HepG2 (cell line): Measurements from ENCODE around the gene ARHGEF38. TPM values are rescaled to one million over a fixed set of nuclear protein-coding genes. Genes with fewer than 3 reads are reported as not detected.

Source experiments
- ATAC-seq: fragments of 200-7000 bp; cut with Tn5 transposase; 3 replicates; pipeline ENCODE4 v1.9.1; 2020; ENCODE audit warnings: mild to moderate bottlenecking, moderate library complexity
- BruUV-seq: library from RNA; stranded (reverse); fragments of 400-500 nt; replicated peaks from 2 replicates; lab custom pipeline; 2021; lab: Mats Ljungman, UMichigan
- CTCF ChIA-PET: fragments of 300-600 bp; formaldehyde crosslinking; extraction: SDS; loops from one replicate; lab custom pipeline; 2021; ENCODE audit warnings: low total read pairs, inconsistent platforms, low intra/inter-chr PET ratio; lab: Yijun Ruan, JAX
- POLR2A ChIA-PET: fragments of 350-600 bp; sonication (Branson Sonifier 250); formaldehyde crosslinking; loops from one replicate; lab custom pipeline; 2020; ENCODE audit warnings: antibody characterized with exemption, inconsistent platforms; lab: Yijun Ruan, JAX
- DNase-seq: peaks from one replicate; pipeline ENCODE4 v3.0.0-alpha.2; 2015; ENCODE audit warnings: low spot score
- FAIRE-seq: peaks from 3 replicates; lab custom pipeline; 2011; peaks lifted over from hg19 to GRCh38; lab: Jason Lieb, UNC
- H2AFZ ChIP-seq: one replicate; pipeline ENCODE4 v1.6.1; 2011; ENCODE audit warnings: low read length, inconsistent platforms
- H3K27ac ChIP-seq: fragments of 300-600 bp; 3 replicates; pipeline ENCODE4 v1.8.0; 2011; ENCODE audit warnings: mixed run types, mild to moderate bottlenecking, mixed read lengths, low read length, inconsistent platforms; ENCODE audit not compliant: insufficient read depth; ENCODE audit errors: extremely low read length
- H3K27me3 ChIP-seq, 2 experiments: fragments of 200-600 bp in 1 of 2; 2 replicates in 1 of 2; 3 replicates in 1 of 2; pipeline versions ENCODE4 v1.6.0 to v1.8.0; 2011; ENCODE audit warnings: low read length in 2 of 2, mild to moderate bottlenecking in 2 of 2, moderate library complexity in 2 of 2, inconsistent platforms in 1 of 2; ENCODE audit not compliant: insufficient read depth in 2 of 2, control insufficient read depth in 1 of 2
- H3K36me3 ChIP-seq, 2 experiments: fragments of 200-600 bp in 1 of 2; replicated peaks in 1 of 2; 2 replicates in 1 of 2; 3 replicates in 1 of 2; pipeline versions ENCODE4 v1.5.1 to v1.8.0; 2011; ENCODE audit warnings: low read length in 2 of 2, inconsistent platforms in 1 of 2; ENCODE audit not compliant: insufficient read depth in 2 of 2, control insufficient read depth in 1 of 2
- H3K4me1 ChIP-seq: 2 replicates; pipeline ENCODE4 v1.5.1; 2012; ENCODE audit warnings: low read length, inconsistent platforms; ENCODE audit not compliant: insufficient read depth
- H3K4me2 ChIP-seq: 2 replicates; pipeline ENCODE4 v1.6.0; 2011; ENCODE audit warnings: low read depth, low read length, inconsistent platforms
- H3K4me3 ChIP-seq, 3 experiments: fragments of 200-600 bp in 1 of 3; sonication (generic), shearing (Covaris generic) in 1 of 3; replicated peaks in 1 of 3; 2 replicates each; pipeline ENCODE4 v1.5.1; 2011 to 2016; ENCODE audit warnings: low read length in 3 of 3, inconsistent platforms in 2 of 3, low read depth in 2 of 3, mild to moderate bottlenecking in 2 of 3, control low read depth in 1 of 3, mixed read lengths in 1 of 3; ENCODE audit not compliant: insufficient read depth in 1 of 3
- H3K79me2 ChIP-seq: one replicate; pipeline ENCODE4 v1.6.1; 2011; ENCODE audit warnings: low read length, inconsistent platforms; ENCODE audit not compliant: insufficient read depth
- H3K9ac ChIP-seq: 2 replicates; pipeline ENCODE4 v1.6.0; 2011; ENCODE audit warnings: mild to moderate bottlenecking, low read depth, low read length, inconsistent platforms; ENCODE audit not compliant: insufficient read depth
- H3K9me3 ChIP-seq: 2 replicates; pipeline ENCODE4 v1.5.1; 2012; ENCODE audit warnings: mild to moderate bottlenecking, low read length
- H4K20me1 ChIP-seq: 2 replicates; pipeline ENCODE4 v1.6.0; 2011; ENCODE audit warnings: inconsistent platforms, mild to moderate bottlenecking, low read length, moderate library complexity; ENCODE audit not compliant: insufficient read depth
- ATF7 ChIP-seq, 2 experiments: fragments of 450-650 bp in 1 of 2; sonication (generic) in 1 of 2; formaldehyde crosslinking in 1 of 2; IDR thresholded peaks; 2 replicates each; pipeline versions ENCODE4 v1.4.0 to v1.6.1; 2016 to 2020; ENCODE audit warnings: antibody characterized with exemption in 1 of 2, mild to moderate bottlenecking in 1 of 2, missing genetic modification reagents in 1 of 2
- CREB1 ChIP-seq, 2 experiments: fragments of 450-650 bp in 1 of 2; IDR thresholded peaks; 2 replicates each; pipeline ENCODE4 v1.6.1; 2016 to 2017; ENCODE audit warnings: control low read depth in 1 of 2, mild to moderate bottlenecking in 1 of 2, missing compliant biosample characterization in 1 of 2, missing genetic modification characterization in 1 of 2
- GTF3A ChIP-seq: sonication (generic); formaldehyde crosslinking; conservative IDR thresholded peaks from 2 replicates; pipeline ENCODE4 v1.4.0; 2020; ENCODE audit warnings: mild to moderate bottlenecking, missing genetic modification reagents
- MNT ChIP-seq: fragments of 450-650 bp; IDR thresholded peaks from 2 replicates; pipeline ENCODE4 v1.6.1; 2016
- NPAS2 ChIP-seq: sonication (generic); formaldehyde crosslinking; IDR thresholded peaks from 2 replicates; pipeline ENCODE4 v1.8.0; 2022; ENCODE audit warnings: mild to moderate bottlenecking, missing genetic modification reagents, borderline replicate concordance
- WGBS: methylation state at CpG from one replicate; pipeline ENCODE4 v1.1.6; 2017; ENCODE audit warnings: low lambda C conversion rate; 5-methylcytosine and 5-hydroxymethylcytosine counted together
- in situ Hi-C: cut with HindIII; loops from 2 replicates; pipeline ENCODE4 v1.10.0; 2017; ENCODE audit warnings: low pct_unique_long_range_greater_than_20kb; ENCODE audit not compliant: extremely low pct_ligation_motif_present
- intact Hi-C: fragments of 100-400 bp; cut with micrococcal nuclease; formaldehyde crosslinking; loops from one replicate; pipeline ENCODE4 v1.10.0; 2022; ENCODE audit not compliant: unreplicated experiment
- polyA plus RNA-seq, 8 experiments: library from polyadenylated mRNA; depleted of rRNA in 3 of 8; stranded (reverse) in 7 of 8; unstranded in 1 of 8; fragments of >200 nt; fragmentation: Illumina TruSeq in 4 of 8; extraction: Trizol in 4 of 8; gene quantifications; 2 replicates each; pipeline versions ENCODE4 v1.2.1 to v1.2.3, GENCODE V29; 2011 to 2016; ENCODE audit warnings: low read depth in 4 of 8, missing spikeins in 1 of 8, mixed read lengths in 1 of 8; ENCODE audit not compliant: insufficient read depth in 1 of 8
- total RNA-seq, 5 experiments: library from RNA; depleted of rRNA; stranded (reverse); fragments of >200 nt; fragmentation: Illumina TruSeq; extraction: Trizol; gene quantifications; 2 replicates each; pipeline ENCODE4 v1.2.3, GENCODE V29; 2016; ENCODE audit warnings: low read depth in 1 of 5
- TF ChIP-seq, protein P1 (sequence below): sonication (generic); formaldehyde crosslinking; IDR thresholded peaks from 2 replicates; pipeline ENCODE4 v1.5.0; 2020; ENCODE audit warnings: mild to moderate bottlenecking, missing genetic modification reagents

ARHGEF38 gene
- total and polyA plus RNA-seq, 2 of the 13 experiments (the other 11 are each of a cell fraction or from before 2014, with no cell fraction given), result not detected

DNA sequence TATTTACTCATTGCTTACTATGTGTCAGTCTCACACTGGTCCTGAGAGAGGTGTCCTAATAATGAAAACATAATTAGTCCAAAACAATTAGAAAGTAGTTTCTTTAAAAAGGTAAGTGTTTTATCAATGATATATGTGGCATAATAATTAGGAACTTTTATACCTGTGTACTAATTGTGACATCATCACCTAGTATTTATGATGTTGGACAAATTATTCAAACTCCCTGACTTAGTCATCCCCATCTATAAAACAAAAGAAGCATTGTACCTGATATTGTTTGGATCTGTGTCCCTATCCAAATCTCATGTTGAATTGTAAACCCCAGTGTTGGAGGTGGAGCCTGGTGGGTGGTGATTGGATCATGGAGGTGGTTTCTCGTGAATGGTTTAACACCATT is 15.8 kb upstream of the ARHGEF38 start:
- WGBS, result 0% methylated on average over 1 of the region's 1 CpG
- DNase-seq, result no peak
- no peaks in the 10 kb centered on the region for H3K79me2 ChIP-seq

DNA sequence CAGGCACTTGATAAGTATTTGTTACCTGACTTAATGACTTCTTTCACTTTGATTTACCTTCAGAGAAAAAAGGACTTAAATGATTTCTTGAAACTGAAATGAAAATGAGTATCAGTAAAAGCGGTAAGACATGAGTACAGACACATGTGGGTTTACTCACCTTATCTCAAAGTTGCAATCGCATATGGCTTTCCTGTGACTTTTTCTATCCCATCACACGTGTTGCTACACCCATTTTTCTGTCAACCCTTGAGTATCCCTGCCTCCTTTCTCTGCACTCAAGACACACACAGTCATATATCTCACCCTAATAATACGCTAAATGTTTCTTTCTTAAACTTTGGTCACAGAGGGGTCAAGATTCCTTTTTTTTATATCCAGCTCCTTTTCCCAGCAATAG is 11.0 kb upstream of the ARHGEF38 start:
- CTCF ChIA-PET, result no interaction called here
- no peak overlapping the region for H3K9ac ChIP-seq
- no peak overlapping the region for H2AFZ ChIP-seq
- 24% methylated on average over 4 of the region's 4 CpGs for WGBS
- intact Hi-C loops, result no loop called here
- no peak overlapping the region for H3K27ac ChIP-seq
- H3K79me2 ChIP-seq, result no peaks in the 10 kb centered on the region
- H3K9me3 ChIP-seq, result no peaks in the 10 kb centered on the region
- H3K4me2 ChIP-seq, result no peak overlapping the region
- DNase-seq (no peak), FAIRE-seq (no peak), ATAC-seq (no peak)
- in situ Hi-C loops, result no loop called here
- TF ChIP-seq MNT (peak; percentile 49; the same call in 1 of the 2 replicates), NPAS2 (no peak)
- TF ChIP-seq, protein P1, sequence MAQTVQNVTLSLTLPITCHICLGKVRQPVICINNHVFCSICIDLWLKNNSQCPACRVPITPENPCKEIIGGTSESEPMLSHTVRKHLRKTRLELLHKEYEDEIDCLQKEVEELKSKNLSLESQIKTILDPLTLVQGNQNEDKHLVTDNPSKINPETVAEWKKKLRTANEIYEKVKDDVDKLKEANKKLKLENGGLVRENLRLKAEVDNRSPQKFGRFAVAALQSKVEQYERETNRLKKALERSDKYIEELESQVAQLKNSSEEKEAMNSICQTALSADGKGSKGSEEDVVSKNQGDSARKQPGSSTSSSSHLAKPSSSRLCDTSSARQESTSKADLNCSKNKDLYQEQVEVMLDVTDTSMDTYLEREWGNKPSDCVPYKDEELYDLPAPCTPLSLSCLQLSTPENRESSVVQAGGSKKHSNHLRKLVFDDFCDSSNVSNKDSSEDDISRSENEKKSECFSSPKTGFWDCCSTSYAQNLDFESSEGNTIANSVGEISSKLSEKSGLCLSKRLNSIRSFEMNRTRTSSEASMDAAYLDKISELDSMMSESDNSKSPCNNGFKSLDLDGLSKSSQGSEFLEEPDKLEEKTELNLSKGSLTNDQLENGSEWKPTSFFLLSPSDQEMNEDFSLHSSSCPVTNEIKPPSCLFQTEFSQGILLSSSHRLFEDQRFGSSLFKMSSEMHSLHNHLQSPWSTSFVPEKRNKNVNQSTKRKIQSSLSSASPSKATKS (CRISPR knock-in tag), result no peak
- H3K4me1 ChIP-seq, result no peaks in the 10 kb centered on the region
- no TSS peak for BruUV-seq
- H3K4me3 ChIP-seq, result no peak overlapping the region
- no peaks in the 10 kb centered on the region for H4K20me1 ChIP-seq
- POLR2A ChIA-PET, result no interaction called here
- H3K27me3 ChIP-seq, result no peaks in the 10 kb centered on the region
- H3K36me3 ChIP-seq, result no peaks in the 10 kb centered on the region

More for the DNA sequence above, 15.8 kb upstream of the ARHGEF38 start:
- TF ChIP-seq GTF3A (CRISPR knock-in tag) (no peak), ATF7 (IDR thresholded peaks at IDR 0.05) (peak; percentile 75), ATF7 (CRISPR knock-in tag; IDR thresholded peaks at IDR 0.05) (no peak), CREB1 (IDR thresholded peaks at IDR 0.05) (peak; percentile 72), CREB1 (CRISPR knock-in tag; IDR thresholded peaks at IDR 0.05) (no peak)
- intact Hi-C loops, result no loop called here
- Histone ChIP-seq H3K4me1 (no peaks in the 10 kb centered on the region), H3K27me3 (no peaks in the 10 kb centered on the region), H3K36me3 (no peaks in the 10 kb centered on the region), H3K27ac (no peak overlapping the region), H3K4me3 (no peak overlapping the region), H3K9ac (no peak overlapping the region), H3K9me3 (no peaks in the 10 kb centered on the region), H2AFZ (no peak overlapping the region), H4K20me1 (no peaks in the 10 kb centered on the region), H3K4me2 (no peak overlapping the region)
- in situ Hi-C loops, result no loop called here
- ChIA-PET POLR2A (no interaction called here), CTCF (no interaction called here)
- ATAC-seq (no peak), FAIRE-seq (no peak)
- BruUV-seq, result no TSS peak
